Heart left ventricle (tissue), 16 donors: ENCODE data around the gene THNSL1. TPM values are rescaled to one million over a fixed set of nuclear protein-coding genes. Genes with fewer than 3 reads are reported as not detected.
"Not testable (repeated sequence)": the region's sequence is repeated elsewhere in the genome, so short reads cannot be mapped to it uniquely, and the experiment has no call there.

Experiments
- ATAC-seq, 4 donors: fragments of 200-7000 bp; cut with Tn5 transposase; one replicate each; pipeline ENCODE4 v1.9.1; 2020 to 2022; ENCODE audit warnings: moderate library complexity in 4 of 4, mild to moderate bottlenecking in 3 of 4, moderate number of reproducible peaks in 1 of 4
- DNase-seq, 5 donors: peaks; one replicate each; pipeline ENCODE4 v3.0.0-alpha.2; 2020
- H3K27ac ChIP-seq, 12 donors: fragments of 200-600 bp; sonication (generic) in 4 of 12; one replicate each; pipeline versions ENCODE4 v1.5.0 to v1.8.0; 2016 to 2022; ENCODE audit warnings: mild to moderate bottlenecking in 2 of 12
- H3K27me3 ChIP-seq, 9 donors: fragments of 200-600 bp; sonication (generic) in 2 of 9; one replicate each; pipeline versions ENCODE4 v1.5.1 to v1.8.0; 2016 to 2022; ENCODE audit warnings: mild to moderate bottlenecking in 3 of 9
- H3K36me3 ChIP-seq, 9 donors: fragments of 200-600 bp; sonication (generic) in 2 of 9; one replicate each; pipeline versions ENCODE4 v1.5.0 to v1.8.0; 2018 to 2022; ENCODE audit warnings: mild to moderate bottlenecking in 2 of 9
- H3K4me1 ChIP-seq, 12 donors: fragments of 200-600 bp; sonication (generic) in 4 of 12; one replicate each; pipeline versions ENCODE4 v1.5.0 to v1.8.0; 2016 to 2022; ENCODE audit warnings: mild to moderate bottlenecking in 3 of 12
- H3K4me3 ChIP-seq, 12 donors: fragments of 200-600 bp; sonication (generic) in 4 of 12; one replicate each; pipeline versions ENCODE4 v1.5.0 to v1.8.0; 2017 to 2022; ENCODE audit warnings: mild to moderate bottlenecking in 9 of 12, moderate library complexity in 4 of 12
- H3K9me3 ChIP-seq, 12 donors: fragments of 200-600 bp; sonication (generic) in 4 of 12; one replicate each; pipeline versions ENCODE4 v1.5.0 to v1.8.0; 2016 to 2022; ENCODE audit warnings: mild to moderate bottlenecking in 1 of 12
- POLR2A ChIP-seq, 2 donors: fragments of 450-650 bp; IDR thresholded peaks; one replicate each; pipeline ENCODE4 v1.6.1; 2017; ENCODE audit warnings: antibody characterized with exemption in 2 of 2, mild to moderate bottlenecking in 2 of 2, moderate library complexity in 2 of 2
- WGBS, 4 donors: extraction: QIAGEN DNeasy Blood & Tissue Kit in 2 of 4; methylation state at CpG; one replicate each; pipeline versions ENCODE4 v1.1.5 to v1.1.7; 2013 to 2018; 5-methylcytosine and 5-hydroxymethylcytosine counted together
- intact Hi-C, 10 donors: fragments of 100-400 bp; cut with DNase I; formaldehyde crosslinking; loops; one replicate each; pipeline versions ENCODE4 v1.11.1 to v1.14.2; 2022
- long read RNA-seq, 3 donors: library from polyadenylated mRNA; unstranded; transcript quantifications; one replicate each; pipeline ENCODE4 v2.0.0, GENCODE V29; 2020 to 2021
- polyA plus RNA-seq, 2 donors: library from polyadenylated mRNA; stranded (reverse); fragments of 200-250 nt; gene quantifications; one replicate each; pipeline ENCODE4 v1.2.3, GENCODE V29; 2013
- total RNA-seq, 9 donors: library from RNA; depleted of rRNA in 2 of 9; stranded (reverse); fragments of >200 nt in 2 of 9; fragmentation: NEBNext Ultra II Directional in 3 of 9; extraction: Animal tissue kit (Norgen Biotek cat#: 25700) in 3 of 9; gene quantifications; one replicate each; pipeline versions ENCODE4 v1.1.0 to v1.2.4, GENCODE V29; 2016 to 2023
- TF ChIP-seq, protein P1 (sequence below), 12 donors: fragments of 200-600 bp; sonication (generic) in 4 of 12; IDR thresholded peaks; one replicate each; pipeline versions ENCODE4 v1.5.0 to v1.8.0; 2018 to 2022; ENCODE audit warnings: antibody characterized with exemption in 12 of 12, mild to moderate bottlenecking in 5 of 12
- donor health status: ischemic (EF 13 %, LVEDD 7.1; RV severe dilation, severe dysfunction).
- donor health status: healthy with polysubstance abuse.
- donor health status: DM: no; HTN: yes; CAD: no.
- donor health status: DM: no; HTN: no; CAD: no.
- donor health status: ischemic (EF 25% LVEDD 6.9; RV normal size, moderate dysfunction).
- donor health status: ischemic (EF 25% LVEDD 5.7; RV mildly dilated, moderate dysfunction).
- donor health status: healthy.
- donor health status: DM: yes; HTN: yes; CAD: no.
- donor health status: ischemic (EF 35%, LVEDD 5.7; RV mildly dilated, moderate dysfunction).
- donor health status: nonischemic (EF 11% LVEDD 7.7; RV severe dilation, severe dysfunction).
- donor health status: DM: yes; HTN: yes; CAD: no.
- donor health status: PGD.
- donor health status: ischemic (EF 29% LVEDD 5.4; RV normal size, mild dysfunction).
- donor health status: nonischemic (EF 23%, LVEDD 6.1; RV moderate dilation, normal function).

Gene THNSL1, protein sequence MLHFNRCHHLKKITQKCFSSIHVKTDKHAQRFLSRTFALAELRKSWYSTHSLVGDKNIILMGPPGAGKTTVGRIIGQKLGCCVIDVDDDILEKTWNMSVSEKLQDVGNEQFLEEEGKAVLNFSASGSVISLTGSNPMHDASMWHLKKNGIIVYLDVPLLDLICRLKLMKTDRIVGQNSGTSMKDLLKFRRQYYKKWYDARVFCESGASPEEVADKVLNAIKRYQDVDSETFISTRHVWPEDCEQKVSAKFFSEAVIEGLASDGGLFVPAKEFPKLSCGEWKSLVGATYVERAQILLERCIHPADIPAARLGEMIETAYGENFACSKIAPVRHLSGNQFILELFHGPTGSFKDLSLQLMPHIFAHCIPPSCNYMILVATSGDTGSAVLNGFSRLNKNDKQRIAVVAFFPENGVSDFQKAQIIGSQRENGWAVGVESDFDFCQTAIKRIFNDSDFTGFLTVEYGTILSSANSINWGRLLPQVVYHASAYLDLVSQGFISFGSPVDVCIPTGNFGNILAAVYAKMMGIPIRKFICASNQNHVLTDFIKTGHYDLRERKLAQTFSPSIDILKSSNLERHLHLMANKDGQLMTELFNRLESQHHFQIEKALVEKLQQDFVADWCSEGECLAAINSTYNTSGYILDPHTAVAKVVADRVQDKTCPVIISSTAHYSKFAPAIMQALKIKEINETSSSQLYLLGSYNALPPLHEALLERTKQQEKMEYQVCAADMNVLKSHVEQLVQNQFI
- total RNA-seq (1 to 10 TPM; 1.9 to 6.9 (median 4.1) TPM), polyA plus RNA-seq (1 to 10 TPM; 2.2 to 2.7 TPM)
- long read RNA-seq, donor 1, transcript THNSL1-201 (3 exons, 3,691 nt) = major isoform, 14 of 22 reads
- long read RNA-seq, donor 1, transcript THNSL1-202 (3 exons, 3,788 nt) = minor isoform, 8 of 22 reads
- long read RNA-seq, donor 1, partial matches to known transcripts = 0 of 22 reads
- long read RNA-seq, donor 1, other reads (novel, unspliced or antisense) = 0 of 22 reads
- long read RNA-seq, donor 2, transcript THNSL1-201 (3 exons, 3,691 nt) = major isoform, 10 of 21 reads
- long read RNA-seq, donor 2, transcript THNSL1-202 (3 exons, 3,788 nt) = minor isoform, 9 of 21 reads
- long read RNA-seq, donor 2, partial matches to known transcripts = 0 of 21 reads
- long read RNA-seq, donor 2, other reads (novel, unspliced or antisense) = 2 of 21 reads
- long read RNA-seq, donor 3, transcript THNSL1-201 (3 exons, 3,691 nt) = major isoform, 6 of 13 reads
- long read RNA-seq, donor 3, partial matches to known transcripts = 2 of 13 reads
- long read RNA-seq, donor 3, other reads (novel, unspliced or antisense) = 2 of 13 reads

DNA sequence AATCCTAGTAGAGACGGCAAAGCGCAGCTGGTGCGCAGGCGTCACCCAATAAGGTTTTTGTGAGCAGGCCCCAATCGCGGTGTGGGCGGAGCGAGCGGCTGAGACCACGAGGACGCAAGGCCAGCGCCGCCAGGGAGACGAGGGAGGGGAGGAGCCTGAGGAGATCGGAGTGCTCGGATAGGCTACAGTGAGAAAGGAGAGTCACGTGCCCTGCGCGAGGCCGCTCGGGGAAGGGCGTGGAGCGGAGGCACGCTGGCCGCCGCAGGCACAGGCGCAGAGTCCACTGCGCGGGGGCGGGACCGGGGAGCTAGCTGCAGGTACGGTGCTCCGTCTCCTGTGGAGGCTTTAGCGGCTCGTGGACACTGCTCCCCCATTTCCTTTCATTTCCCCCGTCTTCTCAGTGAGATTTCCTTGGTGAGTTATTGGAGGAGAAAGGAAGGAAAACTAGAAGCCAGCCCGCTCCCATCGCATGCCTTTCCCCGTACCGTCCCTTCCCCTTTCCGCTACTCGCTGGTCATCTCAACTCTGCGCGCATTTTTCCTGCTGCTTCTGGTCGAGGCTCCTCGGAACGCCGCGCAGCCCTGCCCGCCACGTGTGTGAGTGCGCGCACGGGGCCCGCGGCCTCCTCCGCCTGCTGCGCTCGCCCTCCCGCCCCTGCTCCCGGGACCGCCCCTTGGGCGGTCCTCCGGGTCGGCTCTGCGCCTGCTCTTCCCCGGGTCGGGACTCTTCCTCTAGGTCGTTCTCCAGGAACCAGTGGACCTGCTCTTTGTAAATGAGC is at the start of gene THNSL1:
Gene THNSL1 (plus strand): TSS at position 237 of the 778 bp plus-strand sequence. CDS start 6,612 bp downstream, outside the sequence.
- H3K4me1 ChIP-seq = peaks cover 0 to 23% (median 9%) of the 10 kb centered on the region in 12 donors
- H3K9me3 ChIP-seq = no peaks in the 10 kb centered on the region
- peak in 1 of 2 donors; percentile 70 for TF ChIP-seq POLR2A (IDR thresholded peaks at IDR 0.05)
- TF ChIP-seq, protein P1, sequence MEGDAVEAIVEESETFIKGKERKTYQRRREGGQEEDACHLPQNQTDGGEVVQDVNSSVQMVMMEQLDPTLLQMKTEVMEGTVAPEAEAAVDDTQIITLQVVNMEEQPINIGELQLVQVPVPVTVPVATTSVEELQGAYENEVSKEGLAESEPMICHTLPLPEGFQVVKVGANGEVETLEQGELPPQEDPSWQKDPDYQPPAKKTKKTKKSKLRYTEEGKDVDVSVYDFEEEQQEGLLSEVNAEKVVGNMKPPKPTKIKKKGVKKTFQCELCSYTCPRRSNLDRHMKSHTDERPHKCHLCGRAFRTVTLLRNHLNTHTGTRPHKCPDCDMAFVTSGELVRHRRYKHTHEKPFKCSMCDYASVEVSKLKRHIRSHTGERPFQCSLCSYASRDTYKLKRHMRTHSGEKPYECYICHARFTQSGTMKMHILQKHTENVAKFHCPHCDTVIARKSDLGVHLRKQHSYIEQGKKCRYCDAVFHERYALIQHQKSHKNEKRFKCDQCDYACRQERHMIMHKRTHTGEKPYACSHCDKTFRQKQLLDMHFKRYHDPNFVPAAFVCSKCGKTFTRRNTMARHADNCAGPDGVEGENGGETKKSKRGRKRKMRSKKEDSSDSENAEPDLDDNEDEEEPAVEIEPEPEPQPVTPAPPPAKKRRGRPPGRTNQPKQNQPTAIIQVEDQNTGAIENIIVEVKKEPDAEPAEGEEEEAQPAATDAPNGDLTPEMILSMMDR (IDR thresholded peaks at IDR 0.05) = no peak
- peak; percentile 100 for ATAC-seq
- WGBS, 4 donors = 0 to 1% (median 0%) methylated on average over 39 to 69 of the region's 69 CpGs
- H3K27me3 ChIP-seq = no peaks in the 10 kb centered on the region
- H3K4me3 ChIP-seq = peak within 1 kb of the TSS; percentile 41 to 80 (median 68)
- peak; percentile 99 to 100 (median 99) for DNase-seq
- intact Hi-C loops = loop anchor here in 6 of 10 donors (1.0 to 10.0 kb wide), 9 partner anchors 64 to 382 kb away; partner anchors contain the start of gene ARHGAP21 (in 3 of the 6)
- H3K27ac ChIP-seq = peak within 1 kb of the TSS; percentile 72 to 98 (median 92)
- H3K36me3 ChIP-seq = no peaks in the 10 kb centered on the region

DNA sequence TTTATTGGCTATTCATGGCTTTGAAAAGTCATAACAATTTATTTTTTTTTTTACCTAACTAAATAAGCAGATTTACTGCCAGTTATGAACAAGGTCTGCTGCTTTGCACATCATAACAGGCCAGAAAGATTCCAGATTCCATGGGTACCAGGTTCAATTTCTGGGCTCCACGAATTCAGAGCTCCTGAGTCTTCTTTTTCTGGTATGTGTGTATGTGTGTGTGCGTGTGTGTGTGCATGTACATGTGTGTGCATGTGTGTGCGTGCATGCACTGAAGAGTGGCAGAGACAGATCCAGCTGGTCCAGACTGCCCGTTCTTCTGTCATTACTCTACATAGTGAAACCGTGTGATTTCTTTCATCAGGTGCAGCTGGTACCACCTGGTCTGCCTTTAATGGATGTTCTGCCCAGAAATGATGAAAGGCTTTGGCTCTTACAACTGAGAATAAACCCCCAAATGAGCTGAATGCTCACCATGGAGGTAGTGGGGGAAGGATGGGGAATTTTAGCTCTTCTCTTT is 49.4 kb upstream of the THNSL1 start:
- WGBS, 4 donors = 89 to 94% (median 91%) methylated on average over 5 of the region's 5 CpGs
- ATAC-seq (no peak), DNase-seq (no peak)
- H3K36me3 ChIP-seq = no peaks in the 10 kb centered on the region
- intact Hi-C loops = no loop called here
- peaks cover 0 to 8% (median 0%) of the 10 kb centered on the region in 12 donors for H3K4me1 ChIP-seq
- no peak overlapping the region for H3K27ac ChIP-seq
- no peak overlapping the region for H3K4me3 ChIP-seq
- no peaks in the 10 kb centered on the region for H3K27me3 ChIP-seq
- TF ChIP-seq POLR2A (IDR thresholded peaks at IDR 0.05) = no peak
- TF ChIP-seq, protein P1 (IDR thresholded peaks at IDR 0.05) = no peak
- no peaks in the 10 kb centered on the region for H3K9me3 ChIP-seq

DNA sequence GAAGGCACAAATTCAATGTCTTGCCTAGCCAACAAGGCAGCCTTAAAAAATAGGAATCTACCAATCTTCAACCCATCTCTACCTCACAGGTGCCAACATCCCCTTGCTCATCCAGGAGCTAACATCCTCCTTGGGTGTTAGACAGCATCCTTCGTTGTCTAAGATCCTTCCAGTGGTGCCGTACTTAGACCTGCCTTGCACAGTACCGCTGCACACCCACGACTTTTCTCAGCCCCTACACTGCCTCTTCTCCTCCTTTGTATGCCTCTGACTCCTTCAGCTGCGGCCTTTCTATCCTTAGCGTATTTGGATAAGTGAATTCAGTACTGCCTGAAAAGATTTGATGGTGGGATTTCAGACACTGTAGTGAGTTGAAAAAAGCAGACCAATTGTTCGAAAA is 48.1 kb upstream of the THNSL1 start:
- Histone ChIP-seq H3K9me3 (no peaks in the 10 kb centered on the region), H3K27ac (no peak overlapping the region), H3K4me3 (no peak overlapping the region), H3K4me1 (peaks cover 0 to 8% (median 0%) of the 10 kb centered on the region in 12 donors), H3K36me3 (no peaks in the 10 kb centered on the region), H3K27me3 (no peaks in the 10 kb centered on the region)
- intact Hi-C loops = no loop called here
- DNase-seq (no peak), ATAC-seq (no peak)
- WGBS, 4 donors = 93 to 95% (median 94%) methylated on average over 7 of the region's 7 CpGs
- TF ChIP-seq, protein P1 (IDR thresholded peaks at IDR 0.05) = no peak
- TF ChIP-seq POLR2A (IDR thresholded peaks at IDR 0.05) = no peak

DNA sequence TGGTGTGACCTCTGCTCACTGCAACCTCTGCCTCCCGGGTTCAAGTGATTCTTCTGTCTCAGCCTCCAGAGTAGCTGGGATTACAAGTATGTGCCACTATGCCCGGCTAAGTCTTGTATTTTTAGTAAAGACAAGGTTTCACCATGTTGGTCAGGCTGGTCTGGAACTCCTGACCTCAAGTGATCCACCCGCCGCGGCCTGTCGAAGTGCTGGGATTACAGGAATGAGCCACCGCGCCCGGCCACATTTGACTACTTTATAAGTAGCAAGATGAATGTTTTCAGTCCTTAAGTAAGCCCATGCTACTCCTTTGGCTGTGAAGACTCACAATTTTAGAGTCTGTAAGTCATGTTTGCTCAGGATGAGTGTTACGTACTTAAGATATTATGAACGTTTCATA is 47.5 kb upstream of the THNSL1 start:
- H3K4me1 ChIP-seq, intact Hi-C loops, ATAC-seq, DNase-seq, H3K9me3 ChIP-seq, H3K4me3 ChIP-seq, H3K27me3 ChIP-seq, H3K36me3 ChIP-seq: not testable (repeated sequence)
- 92 to 96% (median 94%) methylated on average over 11 of the region's 11 CpGs for WGBS, 4 donors
- H3K27ac ChIP-seq = peak overlapping the region in 2 of 12 donors; percentile 22 to 24
